IMR-90 (cell line): ENCODE measurements around the gene SOX1. TPM values are rescaled to one million over a fixed set of nuclear protein-coding genes. Genes with fewer than 3 reads are reported as not detected.

Experiments used
- ATAC-seq: fragments of 200-7000 bp; cut with Tn5 transposase; 2 replicates; pipeline ENCODE4 v1.9.1; 2020; ENCODE audit warnings: low read depth, mild to moderate bottlenecking, moderate library complexity
- BruUV-seq: library from RNA; stranded (reverse); fragments of 400-500 nt; replicated peaks from 2 replicates; lab custom pipeline; 2021; lab: Mats Ljungman, UMichigan
- CTCF ChIA-PET: fragments of 300-600 bp; formaldehyde crosslinking; extraction: SDS; loops from one replicate; lab custom pipeline; 2021; ENCODE audit warnings: antibody characterized with exemption; lab: Yijun Ruan, JAX
- POLR2A ChIA-PET: fragments of 300-600 bp; sonication (Branson Sonifier 250); formaldehyde crosslinking; loops from one replicate; lab custom pipeline; 2022; ENCODE audit warnings: antibody characterized with exemption; ENCODE audit not compliant: unreplicated experiment; lab: Charles Lee
- DNase-seq: peaks from one replicate; pipeline ENCODE4 v3.0.0; 2013
- H2AFZ ChIP-seq: replicated peaks from 2 replicates; pipeline ENCODE3; 2013; ENCODE audit warnings: low read length, mild to moderate bottlenecking; ENCODE audit not compliant: poor library complexity
- H2AK5ac ChIP-seq: 2 replicates; pipeline ENCODE4 v1.6.1; 2013; ENCODE audit warnings: low read depth, low read length, inconsistent platforms
- H2AK9ac ChIP-seq: replicated peaks from 2 replicates; pipeline ENCODE3; 2013; ENCODE audit warnings: mild to moderate bottlenecking, low read depth, low read length, moderate library complexity; ENCODE audit not compliant: poor library complexity
- H2BK120ac ChIP-seq: 2 replicates; pipeline ENCODE4 v1.6.1; 2013; ENCODE audit warnings: low read depth, low read length, inconsistent platforms
- H2BK15ac ChIP-seq: 3 replicates; pipeline ENCODE4 v1.6.1; 2013; ENCODE audit warnings: low read depth, low read length, inconsistent platforms
- H2BK20ac ChIP-seq: 2 replicates; pipeline ENCODE4 v1.6.1; 2013; ENCODE audit warnings: low read depth, mild to moderate bottlenecking, inconsistent platforms, low read length, moderate library complexity
- H2BK5ac ChIP-seq: 2 replicates; pipeline ENCODE4 v1.6.1; 2013; ENCODE audit warnings: mild to moderate bottlenecking, low read depth, low read length, inconsistent platforms; ENCODE audit not compliant: poor library complexity, severe bottlenecking
- H3K14ac ChIP-seq: replicated peaks from 2 replicates; pipeline ENCODE4 v1.6.1; 2013; ENCODE audit warnings: low read depth, low read length, inconsistent platforms
- H3K18ac ChIP-seq: 2 replicates; pipeline ENCODE4 v1.6.1; 2013; ENCODE audit warnings: low read depth, low read length, control low read depth
- H3K23ac ChIP-seq: 2 replicates; pipeline ENCODE4 v1.6.1; 2013; ENCODE audit warnings: low read depth, low read length, inconsistent platforms
- H3K27ac ChIP-seq: 2 replicates; pipeline ENCODE4 v1.5.1; 2013; ENCODE audit warnings: mild to moderate bottlenecking, control low read depth, low read length; ENCODE audit not compliant: insufficient read depth
- H3K27me3 ChIP-seq: 2 replicates; pipeline ENCODE4 v1.6.1; 2013; ENCODE audit warnings: low read length; ENCODE audit not compliant: control insufficient read depth, insufficient read depth
- H3K36me3 ChIP-seq: 2 replicates; pipeline ENCODE4 v1.6.1; 2013; ENCODE audit warnings: low read length, mixed read lengths; ENCODE audit not compliant: control insufficient read depth, insufficient read depth
- H3K4ac ChIP-seq: 2 replicates; pipeline ENCODE4 v1.6.1; 2013; ENCODE audit warnings: low read depth, low read length, inconsistent platforms
- H3K4me1 ChIP-seq: 2 replicates; pipeline ENCODE4 v1.6.1; 2013; ENCODE audit warnings: low read length, mixed read lengths; ENCODE audit not compliant: control insufficient read depth, insufficient read depth
- H3K4me2 ChIP-seq: 2 replicates; pipeline ENCODE4 v1.6.1; 2013; ENCODE audit warnings: low read depth, mild to moderate bottlenecking, control low read depth, low read length, moderate library complexity
- H3K4me3 ChIP-seq: 2 replicates; pipeline ENCODE4 v1.5.1; 2013; ENCODE audit warnings: low read depth, mild to moderate bottlenecking, control low read depth, low read length, moderate library complexity; ENCODE audit not compliant: insufficient read depth
- H3K56ac ChIP-seq: 2 replicates; pipeline ENCODE4 v1.6.1; 2013; ENCODE audit warnings: low read length, inconsistent platforms; ENCODE audit not compliant: insufficient read depth; ENCODE audit errors: extremely low read depth
- H3K79me1 ChIP-seq, 2 experiments: 2 replicates each; pipeline ENCODE4 v1.6.1; 2013; ENCODE audit warnings: low read length in 2 of 2, inconsistent platforms in 1 of 2, low read depth in 1 of 2
- H3K9ac ChIP-seq: 2 replicates; pipeline ENCODE4 v1.6.1; 2013; ENCODE audit warnings: low read depth, low read length, control low read depth
- H3K9me1 ChIP-seq: 2 replicates; pipeline ENCODE4 v1.6.1; 2013; ENCODE audit warnings: low read length, inconsistent platforms; ENCODE audit not compliant: insufficient read depth
- H3K9me3 ChIP-seq: 2 replicates; pipeline ENCODE4 v1.6.1; 2013; ENCODE audit warnings: low read length; ENCODE audit not compliant: control insufficient read depth, insufficient read depth
- H4K20me1 ChIP-seq: 2 replicates; pipeline ENCODE4 v1.6.1; 2013; ENCODE audit warnings: low read length, inconsistent platforms; ENCODE audit not compliant: insufficient read depth
- H4K5ac ChIP-seq: 2 replicates; pipeline ENCODE4 v1.6.1; 2013; ENCODE audit warnings: mild to moderate bottlenecking, low read depth, low read length, control low read depth
- H4K8ac ChIP-seq, 2 experiments: 2 replicates each; pipeline ENCODE4 v1.6.1; 2013; ENCODE audit warnings: low read depth in 2 of 2, low read length in 2 of 2, control low read depth in 1 of 2, inconsistent platforms in 1 of 2
- H4K91ac ChIP-seq: 2 replicates; pipeline ENCODE4 v1.6.1; 2013; ENCODE audit warnings: low read depth, low read length, inconsistent platforms; ENCODE audit not compliant: insufficient read depth
- MAFK ChIP-seq: IDR thresholded peaks from 2 replicates; pipeline ENCODE4 v1.6.1; 2012; ENCODE audit warnings: low read depth, low read length, improper control_type of control experiment
- MAZ ChIP-seq: IDR thresholded peaks from 2 replicates; pipeline ENCODE4 v1.6.1; 2012; ENCODE audit warnings: low read depth, mild to moderate bottlenecking, low read length, improper control_type of control experiment, moderate library complexity, borderline replicate concordance
- NFE2L2 ChIP-seq: fragments of 150-350 bp; IDR thresholded peaks from 2 replicates; pipeline ENCODE4 v1.6.1; 2016; ENCODE audit warnings: low read depth, mild to moderate bottlenecking, low read length
- RCOR1 ChIP-seq: IDR thresholded peaks from 2 replicates; pipeline ENCODE4 v1.6.1; 2012; ENCODE audit warnings: mild to moderate bottlenecking, low read length, improper control_type of control experiment; ENCODE audit not compliant: insufficient replicate concordance
- SMC3 ChIP-seq: fragments of 150-350 bp; IDR thresholded peaks from 2 replicates; pipeline ENCODE4 v1.6.1; 2016; ENCODE audit warnings: low read depth, mild to moderate bottlenecking, antibody characterized with exemption, low read length, moderate library complexity
- WGBS, 2 experiments: methylation state at CpG; one replicate each; pipeline versions ENCODE4 v1.1.5 to v1.1.7; 2013; ENCODE audit warnings: missing lambda C conversion rate in 2 of 2; ENCODE audit not compliant: insufficient read length in 1 of 2; ENCODE audit errors: extremely low coverage in 2 of 2; 5-methylcytosine and 5-hydroxymethylcytosine counted together
- dilution Hi-C: fragments of 300-500 bp; cut with HindIII; formaldehyde crosslinking; loops from one replicate; pipeline ENCODE4 v1.14.3; 2018; ENCODE audit warnings: low sequenced_read_pairs; ENCODE audit not compliant: unreplicated experiment
- in situ Hi-C: fragments of 300-500 bp; cut with MboI; formaldehyde crosslinking; loops from 3 replicates; pipeline ENCODE4 v1.14.3; 2019; ENCODE audit warnings: low sequenced_read_pairs, inconsistent platforms, mixed read lengths
- intact Hi-C: fragments of 100-400 bp; cut with micrococcal nuclease; formaldehyde crosslinking; loops from 2 replicates; pipeline ENCODE4 v1.10.0; 2022
- polyA plus RNA-seq, 3 experiments: library from polyadenylated mRNA; depleted of rRNA; stranded (reverse); fragments of >200 nt; gene quantifications; 2 replicates each; pipeline ENCODE4 v1.2.3, GENCODE V29; 2012; ENCODE audit warnings: low replicate concordance in 1 of 3
- total RNA-seq: library from RNA; depleted of rRNA; stranded (reverse); fragments of >200 nt; gene quantifications from 2 replicates; pipeline ENCODE4 v1.2.3, GENCODE V29; 2012

SOX1 gene
- total and polyA plus RNA-seq, 2 of the 4 experiments (the other 2 are of a cell fraction): not detected

GRCh38 chr13:112077729-112078128, 10.8 kb downstream of the SOX1 start:
- no peak for TF ChIP-seq RCOR1
- TF ChIP-seq SMC3: no peak
- TF ChIP-seq MAZ: no peak
- TF ChIP-seq NFE2L2: no peak
- TF ChIP-seq MAFK: no peak
- no peak overlapping the region for H3K18ac ChIP-seq
- no TSS peak for BruUV-seq

More at GRCh38 chr13:112077729-112078128, 10.8 kb downstream of the SOX1 start:
- Histone ChIP-seq H3K9me1 (peaks cover 4% of the 10 kb centered on the region; the same call in 1 of the 2 replicates), H3K27me3 (peaks cover 23% of the 10 kb centered on the region), H3K9me3 (0 out of 2 replicates have a peak, but pooled peaks cover 3% of the 10 kb centered on the region), H3K79me1 (no peaks in the 10 kb centered on the region), H3K4me1 (no peaks in the 10 kb centered on the region), H3K4me3 (no peak overlapping the region), H4K5ac (no peak overlapping the region), H3K4me2 (no peak overlapping the region), H3K36me3 (no peaks in the 10 kb centered on the region), H3K14ac (no peak overlapping the region), H2AFZ (no peak overlapping the region), H3K56ac (no peak overlapping the region), H2BK120ac (no peak overlapping the region), H2BK15ac (no peak overlapping the region), H4K91ac (no peak overlapping the region), H2AK9ac (no peak overlapping the region), H2BK20ac (no peak overlapping the region), H4K8ac (no peak overlapping the region), H3K9ac (no peak overlapping the region), H2BK5ac (no peak overlapping the region), H3K27ac (no peak overlapping the region), H3K23ac (no peak overlapping the region), H3K4ac (no peak overlapping the region), H4K20me1 (no peaks in the 10 kb centered on the region), H2AK5ac (no peak overlapping the region)
- ChIA-PET POLR2A (no interaction called here), CTCF (no interaction called here)
- intact Hi-C loops: no loop called here
- dilution Hi-C loops: no loop called here
- no peak for DNase-seq
- in situ Hi-C loops: loop anchor here (25.0 kb wide), 1 partner anchor 535 kb away; no protein-coding TSS in a partner anchor
- no peak for ATAC-seq
- no CpG with 5 or more reads among the region's 3 CpGs for WGBS, 2 experiments
